Prostate gland (tissue), 2 donors: Measurements from ENCODE around the gene POU3F1.

Source experiments
- CTCF ChIP-seq, 4 experiments: fragments of 200-600 bp in 2 of 4; fragments of 450-650 bp in 2 of 4; sonication (generic) in 2 of 4; IDR thresholded peaks; 1 replicate in 3 of 4; 2 replicates in 1 of 4; pipeline ENCODE4 v1.5.1; 2016 to 2019; ENCODE audit warnings: antibody characterized with exemption in 4 of 4, mild to moderate bottlenecking in 2 of 4, moderate library complexity in 2 of 4
- POLR2A ChIP-seq: fragments of 450-650 bp; IDR thresholded peaks from one replicate; pipeline ENCODE4 v1.6.1; 2016; ENCODE audit warnings: antibody characterized with exemption, mild to moderate bottlenecking

GRCh38 chr1:38022810-38023209 is 23.8 kb downstream of the POU3F1 start:
- TF ChIP-seq POLR2A (no peak), CTCF (IDR thresholded peaks at IDR 0.05) (no peak)
